Measurements from ENCODE around the gene SRSF3. TPM values are rescaled to one million over a fixed set of nuclear protein-coding genes. Genes with fewer than 3 reads are reported as not detected.
"Not testable (repeated sequence)": the region's sequence is repeated elsewhere in the genome, so short reads cannot be mapped to it uniquely, and the experiment has no call there.

The SRSF3 gene
- total and polyA plus RNA-seq, 4 donors: 160 to 197 (median 191) TPM

DNA sequence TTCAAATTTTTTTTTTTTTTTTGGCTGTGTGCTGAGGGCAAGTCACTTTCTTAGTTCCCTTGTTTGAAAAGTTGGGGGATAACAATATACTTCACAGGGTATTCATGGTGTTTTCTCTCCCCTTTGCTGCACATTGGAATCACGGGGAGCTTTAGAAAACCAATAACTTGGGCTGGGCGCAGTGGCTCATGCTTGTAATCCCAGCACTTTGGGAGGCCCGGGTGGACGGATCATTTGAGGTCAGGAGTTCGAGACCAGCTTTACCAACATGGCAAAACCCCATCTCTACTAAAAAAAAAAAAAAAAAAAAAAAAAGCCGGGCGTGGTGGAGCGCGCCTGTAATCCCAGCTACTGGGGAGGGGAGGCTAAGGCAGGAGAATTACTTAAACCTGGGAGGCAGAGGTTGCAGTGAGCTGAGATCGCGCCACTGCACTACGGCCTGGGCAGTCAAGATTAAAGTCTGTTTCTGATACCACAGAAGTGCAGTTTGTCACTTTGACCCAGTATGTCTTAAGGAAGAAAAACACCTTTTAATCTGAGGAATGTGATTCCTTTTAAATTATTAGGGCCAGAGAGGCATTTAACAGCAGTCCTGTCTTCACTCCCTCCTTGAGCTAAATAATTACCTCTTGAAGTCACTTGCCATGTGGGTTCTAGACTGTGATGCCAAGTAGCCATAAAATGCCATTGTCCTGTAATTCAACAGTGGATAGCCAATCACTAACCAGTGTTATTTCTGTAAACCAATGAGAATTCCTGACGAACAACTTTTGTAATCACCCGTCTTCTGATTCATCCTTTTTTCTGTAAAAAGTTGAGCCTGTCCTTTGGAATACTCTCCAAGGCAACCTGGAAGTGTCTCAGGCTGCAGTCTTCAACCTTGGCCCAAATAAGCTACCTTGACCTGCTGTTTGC lies 16.1 kb downstream of the SRSF3 start:
- intact Hi-C loops (cut with DNase I): no loop called here
- Histone ChIP-seq H3K4me3 (ENCODE audit: low read length in 2 of 2) (no peak overlapping the region), H3K36me3 (ENCODE audit: control insufficient read depth in 1 of 2, insufficient read depth in 2 of 2, low read length in 1 of 2) (peaks cover 4 to 5% of the 10 kb centered on the region in 2 donors), H3K27me3 (ENCODE audit: control insufficient read depth in 1 of 2, insufficient read depth in 2 of 2, low read length in 1 of 2) (no peaks in the 10 kb centered on the region), H3K4me1 (ENCODE audit: control insufficient read depth in 1 of 2, insufficient read depth in 2 of 2, low read length in 2 of 2) (peaks cover 1 to 7% of the 10 kb centered on the region in 2 donors), H3K27ac (ENCODE audit: low read depth in 1 of 2, low read length in 2 of 2) (no peak overlapping the region), H3K9me3 (ENCODE audit: control insufficient read depth, low read length) (peaks cover 1% of the 10 kb centered on the region)
- ATAC-seq (ENCODE audit: low FRiP score) (no peak), DNase-seq (peak; percentile 9 to 33)
- 91 to 94% methylated on average over 14 of the region's 14 CpGs for WGBS, 2 donors

DNA sequence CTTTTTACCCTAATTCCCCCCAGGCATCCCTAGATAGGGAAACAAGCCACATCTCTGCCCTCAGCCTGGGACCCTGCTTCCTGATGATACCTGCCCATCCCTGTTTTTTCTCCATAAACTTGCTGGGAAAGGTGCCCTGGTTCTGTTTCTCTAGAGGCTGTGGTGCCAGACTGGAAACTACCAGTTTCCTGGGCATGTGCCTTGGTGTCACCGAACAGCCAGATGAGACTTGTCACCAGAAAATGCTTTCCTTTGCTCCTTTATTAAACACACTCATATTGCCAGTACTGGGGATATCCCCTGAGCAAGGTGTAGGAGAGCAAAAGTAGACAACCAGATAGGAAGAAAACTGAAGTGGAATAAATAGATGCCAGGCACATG lies 16.8 kb downstream of the SRSF3 start:
- no peak for ATAC-seq (ENCODE audit: low FRiP score)
- Histone ChIP-seq H3K4me3 (ENCODE audit: low read length in 2 of 2) (no peak overlapping the region), H3K36me3 (ENCODE audit: control insufficient read depth in 1 of 2, insufficient read depth in 2 of 2, low read length in 1 of 2) (peaks cover 4 to 5% of the 10 kb centered on the region in 2 donors), H3K4me1 (ENCODE audit: control insufficient read depth in 1 of 2, insufficient read depth in 2 of 2, low read length in 2 of 2) (peaks cover 1 to 3% of the 10 kb centered on the region in 2 donors), H3K27me3 (ENCODE audit: control insufficient read depth in 1 of 2, insufficient read depth in 2 of 2, low read length in 1 of 2) (no peaks in the 10 kb centered on the region), H3K9me3 (ENCODE audit: control insufficient read depth, low read length) (peaks cover 1% of the 10 kb centered on the region), H3K27ac (ENCODE audit: low read depth in 1 of 2, low read length in 2 of 2) (no peak overlapping the region)
- intact Hi-C loops (cut with DNase I): no loop called here
- DNase-seq: peak in 1 of 2 donors; percentile 10
- 45 to 60% methylated on average over 1 of the region's 1 CpG for WGBS, 2 donors

DNA sequence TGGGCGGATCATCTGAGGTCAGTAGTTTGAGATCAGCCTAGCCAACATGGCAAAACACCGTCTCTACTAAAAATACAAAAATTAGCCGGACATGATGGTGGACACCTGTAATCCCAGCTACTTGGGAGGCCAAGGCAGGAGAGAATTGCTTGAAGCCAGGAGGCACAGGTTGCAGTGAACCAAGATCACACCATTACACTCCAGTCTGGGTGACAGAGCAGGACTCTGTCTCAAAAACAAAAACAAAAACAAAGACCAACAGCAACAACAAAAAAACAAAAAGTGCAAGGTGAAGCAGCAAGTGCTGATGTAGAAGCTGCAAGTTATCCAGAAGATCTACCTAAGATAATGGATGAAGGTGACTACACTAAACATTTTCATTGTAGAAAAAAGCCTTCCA lies 17.5 kb downstream of the SRSF3 start:
- H3K27ac ChIP-seq (ENCODE audit: low read depth in 1 of 2, low read length in 2 of 2); ATAC-seq (ENCODE audit: low FRiP score); H3K27me3 ChIP-seq (ENCODE audit: control insufficient read depth in 1 of 2, insufficient read depth in 2 of 2, low read length in 1 of 2); H3K4me1 ChIP-seq (ENCODE audit: control insufficient read depth in 1 of 2, insufficient read depth in 2 of 2, low read length in 2 of 2); H3K4me3 ChIP-seq (ENCODE audit: low read length in 2 of 2); H3K9me3 ChIP-seq (ENCODE audit: control insufficient read depth, low read length); H3K36me3 ChIP-seq (ENCODE audit: control insufficient read depth in 1 of 2, insufficient read depth in 2 of 2, low read length in 1 of 2); intact Hi-C loops (cut with DNase I): not testable (repeated sequence)
- DNase-seq: peak in 1 of 2 donors; percentile 10
- 73 to 84% methylated on average over 3 of the region's 3 CpGs for WGBS, 2 donors

- Histone ChIP-seq H3K36me3 (ENCODE audit: control insufficient read depth in 1 of 2, insufficient read depth in 2 of 2, low read length in 1 of 2) (peaks cover 2 to 5% of the 10 kb centered on the region in 2 donors), H3K4me1 (ENCODE audit: control insufficient read depth in 1 of 2, insufficient read depth in 2 of 2, low read length in 2 of 2) (peaks cover 0 to 1% of the 10 kb centered on the region in 2 donors), H3K27ac (ENCODE audit: low read depth in 1 of 2, low read length in 2 of 2) (no peak overlapping the region), H3K4me3 (ENCODE audit: low read length in 2 of 2) (no peak overlapping the region), H3K27me3 (ENCODE audit: control insufficient read depth in 1 of 2, insufficient read depth in 2 of 2, low read length in 1 of 2) (no peaks in the 10 kb centered on the region), H3K9me3 (ENCODE audit: control insufficient read depth, low read length) (peaks cover 1% of the 10 kb centered on the region)
- WGBS, 2 donors: 97% methylated on average over 10 of the region's 10 CpGs
- DNase-seq: peak in 1 of 2 donors; percentile 21
- intact Hi-C loops (cut with DNase I): no loop called here
- ATAC-seq (ENCODE audit: low FRiP score): no peak
Measured at GRCh38 chr6:36612101-36612625, 18.0 kb downstream of the SRSF3 start.

- H3K4me3 ChIP-seq (ENCODE audit: low read length in 2 of 2): no peak overlapping the region
- 92 to 94% methylated on average over 9 of the region's 9 CpGs for WGBS, 2 donors
- no peaks in the 10 kb centered on the region for H3K9me3 ChIP-seq (ENCODE audit: control insufficient read depth, low read length)
- ATAC-seq (ENCODE audit: low FRiP score) (no peak), DNase-seq (no peak)
- H3K27me3 ChIP-seq (ENCODE audit: control insufficient read depth in 1 of 2, insufficient read depth in 2 of 2, low read length in 1 of 2): no peaks in the 10 kb centered on the region
- intact Hi-C loops (cut with DNase I): no loop called here
- peaks cover 2 to 5% of the 10 kb centered on the region in 2 donors for H3K36me3 ChIP-seq (ENCODE audit: control insufficient read depth in 1 of 2, insufficient read depth in 2 of 2, low read length in 1 of 2)
- H3K27ac ChIP-seq (ENCODE audit: low read depth in 1 of 2, low read length in 2 of 2): no peak overlapping the region
- H3K4me1 ChIP-seq (ENCODE audit: control insufficient read depth in 1 of 2, insufficient read depth in 2 of 2, low read length in 2 of 2): peaks cover 0 to 1% of the 10 kb centered on the region in 2 donors
Measured at GRCh38 chr6:36613200-36613995, 19.2 kb downstream of the SRSF3 start.

GRCh38 chr6:36615018-36615761 lies 21.0 kb downstream of the SRSF3 start:
- Histone ChIP-seq H3K27me3 (ENCODE audit: control insufficient read depth in 1 of 2, insufficient read depth in 2 of 2, low read length in 1 of 2) (no peaks in the 10 kb centered on the region), H3K9me3 (ENCODE audit: control insufficient read depth, low read length) (no peaks in the 10 kb centered on the region), H3K27ac (ENCODE audit: low read depth in 1 of 2, low read length in 2 of 2) (no peak overlapping the region), H3K4me1 (ENCODE audit: control insufficient read depth in 1 of 2, insufficient read depth in 2 of 2, low read length in 2 of 2) (peaks cover 0 to 1% of the 10 kb centered on the region in 2 donors), H3K36me3 (ENCODE audit: control insufficient read depth in 1 of 2, insufficient read depth in 2 of 2, low read length in 1 of 2) (peaks cover 3 to 5% of the 10 kb centered on the region in 2 donors), H3K4me3 (ENCODE audit: low read length in 2 of 2) (no peak overlapping the region)
- 33 to 34% methylated on average over 7 of the region's 7 CpGs for whole genome bisulfite sequencing, 2 donors
- peak in 1 of 2 donors; percentile 61 for DNase-seq
- intact Hi-C loops (cut with DNase I): loop anchor here in 1 of 2 donors (2.0 to 5.0 kb wide), 2 partner anchors 117 to 144 kb away; no protein-coding TSS in a partner anchor
- peak; percentile 77 for ATAC-seq (ENCODE audit: low FRiP score)

DNA sequence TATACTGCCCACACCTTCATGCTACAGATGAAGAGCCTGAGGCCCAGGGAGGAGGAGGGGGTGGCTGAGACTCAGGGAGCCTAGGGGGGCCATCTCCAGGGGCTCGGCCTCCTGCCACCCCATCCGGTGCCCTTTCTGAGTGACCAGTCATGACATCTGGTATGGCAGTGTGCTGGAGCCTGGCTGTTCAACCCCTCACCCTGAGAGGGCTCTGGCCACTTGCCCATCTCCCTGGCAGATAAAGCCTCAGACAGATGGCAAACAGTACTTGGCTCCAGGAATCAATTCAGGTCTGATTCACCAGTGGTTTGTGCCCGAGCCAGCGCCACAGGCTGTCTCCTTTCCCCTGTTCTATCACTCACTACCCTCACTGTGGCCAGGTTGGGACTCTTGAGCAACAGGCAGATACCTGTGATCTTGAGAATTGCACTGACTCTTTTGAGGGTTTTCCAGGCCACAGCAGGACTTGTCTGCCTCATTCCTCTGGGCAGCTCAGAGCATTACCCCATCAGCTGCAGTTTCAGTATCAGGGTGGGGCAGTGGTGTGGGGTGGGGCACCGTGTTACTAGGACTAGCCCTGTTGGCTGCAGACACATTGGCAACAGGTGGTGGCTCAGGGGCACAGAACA lies 22.8 kb downstream of the SRSF3 start:
- H3K27ac ChIP-seq (ENCODE audit: low read depth in 1 of 2, low read length in 2 of 2): no peak overlapping the region

More for the DNA sequence above, 22.8 kb downstream of the SRSF3 start:
- 35% methylated on average over 5 of the region's 5 CpGs for WGBS, 2 donors
- ATAC-seq (ENCODE audit: low FRiP score) (peak; percentile 51), DNase-seq (peak in 1 of 2 donors; percentile 45)
- no peaks in the 10 kb centered on the region for H3K9me3 ChIP-seq (ENCODE audit: control insufficient read depth, low read length)
- intact Hi-C loops (cut with DNase I): loop anchor here in 1 of 2 donors (5.0 kb wide), 1 partner anchor 115 kb away; no protein-coding TSS in a partner anchor
- H3K4me3 ChIP-seq (ENCODE audit: low read length in 2 of 2): no peak overlapping the region
- peaks cover 0 to 1% of the 10 kb centered on the region in 2 donors for H3K4me1 ChIP-seq (ENCODE audit: control insufficient read depth in 1 of 2, insufficient read depth in 2 of 2, low read length in 2 of 2)
- peaks cover 0 to 3% of the 10 kb centered on the region in 2 donors for H3K36me3 ChIP-seq (ENCODE audit: control insufficient read depth in 1 of 2, insufficient read depth in 2 of 2, low read length in 1 of 2)
- no peaks in the 10 kb centered on the region for H3K27me3 ChIP-seq (ENCODE audit: control insufficient read depth in 1 of 2, insufficient read depth in 2 of 2, low read length in 1 of 2)

Data from aorta (tissue), 5 donors.